Caco-2 (cell line): ENCODE data around the gene IBTK. TPM values are rescaled to one million over a fixed set of nuclear protein-coding genes. Genes with fewer than 3 reads are reported as not detected.
"Not testable (repeated sequence)": the region's sequence is repeated elsewhere in the genome, so short reads cannot be mapped to it uniquely, and the experiment has no call there.

Source experiments
- Bru-seq: library from RNA; stranded (reverse); fragments of 400-500 nt; gene quantifications from one replicate; lab custom pipeline; 2021; lab: Mats Ljungman, UMichigan
- BruChase-seq, 2 experiments: library from RNA; stranded (reverse); fragments of 400-500 nt; gene quantifications; one replicate each; lab custom pipeline; 2021; lab: Mats Ljungman, UMichigan
- BruUV-seq: library from RNA; stranded (reverse); fragments of 400-500 nt; replicated peaks from 2 replicates; lab custom pipeline; 2021; lab: Mats Ljungman, UMichigan
- CTCF ChIA-PET: fragments of 300-600 bp; sonication (Branson Sonifier 250); formaldehyde crosslinking; loops from one replicate; lab custom pipeline; 2022; ENCODE audit warnings: antibody characterized with exemption; lab: Charles Lee
- POLR2A ChIA-PET: fragments of 300-600 bp; sonication (Branson Sonifier 250); formaldehyde crosslinking; loops from one replicate; lab custom pipeline; 2022; ENCODE audit warnings: antibody characterized with exemption; lab: Charles Lee
- DNase-seq, 2 experiments: peaks; one replicate each; pipeline versions ENCODE4 v3.0.0 to v3.0.0-alpha.2; 2020 to 2022
- H3K27me3 ChIP-seq: replicated peaks from 2 replicates; pipeline ENCODE4 v1.6.0; 2011; ENCODE audit warnings: low read length; ENCODE audit not compliant: control insufficient read depth, insufficient read depth
- H3K36me3 ChIP-seq: 2 replicates; pipeline ENCODE4 v1.5.1; 2011; ENCODE audit warnings: low read length; ENCODE audit not compliant: control insufficient read depth, insufficient read depth
- H3K4me1 ChIP-seq: fragments of 250-450 bp; sonication (Bioruptor Pico); 2 replicates; pipeline ENCODE4 v1.5.1; 2020; ENCODE audit warnings: mild to moderate bottlenecking
- H3K4me3 ChIP-seq: 2 replicates; pipeline ENCODE4 v1.5.1; 2011; ENCODE audit warnings: low read depth, mild to moderate bottlenecking, control low read depth, low read length
- H3K9me3 ChIP-seq: fragments of 250-450 bp; sonication (Bioruptor Pico); 2 replicates; pipeline ENCODE4 v1.5.1; 2020; ENCODE audit warnings: mild to moderate bottlenecking, moderate library complexity
- H3K27ac Mint-ChIP-seq: one replicate; pipeline ENCODE4 v1.8.0; 2022; ENCODE audit warnings: mixed read lengths; ENCODE audit not compliant: unreplicated experiment
- H3K27me3 Mint-ChIP-seq: one replicate; pipeline ENCODE4 v1.8.0; 2022; ENCODE audit warnings: mixed read lengths; ENCODE audit not compliant: insufficient read depth, unreplicated experiment
- H3K36me3 Mint-ChIP-seq: one replicate; pipeline ENCODE4 v1.8.0; 2022; ENCODE audit warnings: mild to moderate bottlenecking, mixed read lengths; ENCODE audit not compliant: insufficient read depth, unreplicated experiment
- H3K4me1 Mint-ChIP-seq: one replicate; pipeline ENCODE4 v1.8.0; 2022; ENCODE audit warnings: low read depth, mixed read lengths; ENCODE audit not compliant: unreplicated experiment
- H3K4me3 Mint-ChIP-seq: one replicate; pipeline ENCODE4 v1.8.0; 2022; ENCODE audit warnings: mild to moderate bottlenecking, moderate library complexity, mixed read lengths; ENCODE audit not compliant: unreplicated experiment
- H3K9me3 Mint-ChIP-seq: one replicate; pipeline ENCODE4 v1.8.0; 2022; ENCODE audit warnings: mixed read lengths; ENCODE audit not compliant: unreplicated experiment
- intact Hi-C: fragments of 100-400 bp; cut with micrococcal nuclease; formaldehyde crosslinking; loops from one replicate; pipeline ENCODE4 v1.10.0; 2022; ENCODE audit not compliant: unreplicated experiment
- long read RNA-seq: library from polyadenylated mRNA; stranded (forward); transcript quantifications from one replicate; pipeline ENCODE4 v2.0.0, GENCODE V29; 2022
- total RNA-seq: library from RNA; stranded (reverse); gene quantifications from 2 replicates; pipeline ENCODE4 v1.2.3, GENCODE V29; 2022
- TF ChIP-seq, protein P1 (sequence below), 2 experiments: fragments of 200-600 bp in 1 of 2; IDR thresholded peaks; 1 replicate in 1 of 2; 2 replicates in 1 of 2; pipeline versions ENCODE4 v1.5.1 to v1.8.0; 2011 to 2022; ENCODE audit warnings: antibody characterized with exemption in 1 of 2, control low read depth in 1 of 2, inconsistent platforms in 1 of 2, low read depth in 1 of 2, low read length in 1 of 2, mild to moderate bottlenecking in 1 of 2, moderate library complexity in 1 of 2; ENCODE audit not compliant: insufficient read depth in 1 of 2, severe bottlenecking in 1 of 2, unreplicated experiment in 1 of 2

The IBTK gene
- total RNA-seq (29.4 and 30.3 TPM in 2 replicates), Bru-seq, nascent RNA (percentile 89 among the genes with signal in this experiment), BruChase-seq, experiment 1, labeled RNA remaining after a 2-hour chase (percentile 89 among the genes with signal in this experiment), BruChase-seq, experiment 2, labeled RNA remaining after a 6-hour chase (percentile 87 among the genes with signal in this experiment)
- long read RNA-seq, full-length matches to known transcripts: 12 of 26 reads
- long read RNA-seq, partial matches to known transcripts: 6 of 26 reads
- long read RNA-seq, other reads (novel, unspliced or antisense): 8 of 26 reads

- peak within 1 kb of the TSS; percentile 90 for H3K4me3 Mint-ChIP-seq
- peaks cover 20% of the 10 kb centered on the region for H3K4me1 Mint-ChIP-seq
- Histone ChIP-seq H3K4me1 (peaks cover 28% of the 10 kb centered on the region), H3K36me3 (no peaks in the 10 kb centered on the region), H3K4me3 (peak within 1 kb of the TSS; percentile 74), H3K27me3 (no peaks in the 10 kb centered on the region), H3K9me3 (no peaks in the 10 kb centered on the region)
- peak within 1 kb of the TSS; percentile 96 for H3K27ac Mint-ChIP-seq
- TF ChIP-seq, protein P1, sequence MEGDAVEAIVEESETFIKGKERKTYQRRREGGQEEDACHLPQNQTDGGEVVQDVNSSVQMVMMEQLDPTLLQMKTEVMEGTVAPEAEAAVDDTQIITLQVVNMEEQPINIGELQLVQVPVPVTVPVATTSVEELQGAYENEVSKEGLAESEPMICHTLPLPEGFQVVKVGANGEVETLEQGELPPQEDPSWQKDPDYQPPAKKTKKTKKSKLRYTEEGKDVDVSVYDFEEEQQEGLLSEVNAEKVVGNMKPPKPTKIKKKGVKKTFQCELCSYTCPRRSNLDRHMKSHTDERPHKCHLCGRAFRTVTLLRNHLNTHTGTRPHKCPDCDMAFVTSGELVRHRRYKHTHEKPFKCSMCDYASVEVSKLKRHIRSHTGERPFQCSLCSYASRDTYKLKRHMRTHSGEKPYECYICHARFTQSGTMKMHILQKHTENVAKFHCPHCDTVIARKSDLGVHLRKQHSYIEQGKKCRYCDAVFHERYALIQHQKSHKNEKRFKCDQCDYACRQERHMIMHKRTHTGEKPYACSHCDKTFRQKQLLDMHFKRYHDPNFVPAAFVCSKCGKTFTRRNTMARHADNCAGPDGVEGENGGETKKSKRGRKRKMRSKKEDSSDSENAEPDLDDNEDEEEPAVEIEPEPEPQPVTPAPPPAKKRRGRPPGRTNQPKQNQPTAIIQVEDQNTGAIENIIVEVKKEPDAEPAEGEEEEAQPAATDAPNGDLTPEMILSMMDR (IDR thresholded peaks at IDR 0.05; ENCODE audit: insufficient read depth in 1 of 2, low read depth in 1 of 2, low read length in 1 of 2, severe bottlenecking in 1 of 2, unreplicated experiment in 1 of 2): no peak
- intact Hi-C loops: loop anchor here (5.0 kb wide), 2 partner anchors 685 to 820 kb away; partner anchors contain the start of genes DOP1A and UBE3D
- BruUV-seq: no TSS peak
- peaks cover 33% of the 10 kb centered on the region for H3K36me3 Mint-ChIP-seq
- peak; percentile 95 to 97 for DNase-seq
- H3K9me3 Mint-ChIP-seq: no peaks in the 10 kb centered on the region
- H3K27me3 Mint-ChIP-seq: no peaks in the 10 kb centered on the region
- POLR2A ChIA-PET: no interaction called here
- CTCF ChIA-PET: interaction anchor here (0.6 to 1.0 kb wide), 2 partner anchors 15 to 818 kb away, joined by 4 read pairs; partner anchors contain the start of gene UBE3D
Observed at GRCh38 chr6:82247505-82248272, at the start of gene IBTK. Gene IBTK, minus strand, starts transcription at chr6:82247744. Its CDS starts 7,258 bp downstream, at chr6:82240486.

DNA sequence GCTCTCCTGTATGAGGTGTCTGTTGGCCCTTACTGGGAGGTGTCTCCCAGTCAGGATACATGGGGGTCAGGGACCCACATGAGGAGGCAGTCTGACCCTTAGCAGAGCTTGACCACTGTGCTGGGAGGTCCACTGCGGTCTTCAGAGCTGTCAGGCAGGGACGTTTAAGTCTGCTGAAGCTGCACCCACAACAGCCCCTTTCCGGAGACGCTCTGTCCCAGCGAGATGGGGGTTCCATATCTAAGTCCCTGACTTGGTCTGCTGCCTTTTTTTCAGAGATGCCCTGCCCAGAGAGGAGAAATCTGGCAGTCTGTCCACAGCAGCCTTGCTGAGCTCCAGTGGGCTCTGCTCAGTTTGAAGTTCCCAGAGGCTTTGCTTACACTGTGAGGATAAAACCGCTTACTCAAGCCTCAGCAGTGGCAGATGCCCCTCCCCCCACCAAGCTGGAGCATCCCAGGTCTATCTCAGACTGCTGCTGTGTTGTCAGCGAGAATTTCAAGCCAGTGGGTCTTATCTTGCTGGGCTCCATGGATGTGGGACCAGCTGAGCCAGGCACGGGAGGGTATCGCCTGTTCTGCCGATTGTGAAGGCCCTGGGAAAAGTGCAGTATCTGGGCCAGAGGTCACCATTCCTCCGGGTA lies 36.3 kb upstream of the IBTK start:
- intact Hi-C loops: no loop called here
- Mint-ChIP-seq H3K4me1 (no peaks in the 10 kb centered on the region), H3K36me3 (no peaks in the 10 kb centered on the region), H3K27me3 (peaks cover 12% of the 10 kb centered on the region), H3K27ac (no peak overlapping the region), H3K4me3 (no peak overlapping the region), H3K9me3 (no peaks in the 10 kb centered on the region)
- ChIA-PET POLR2A (no interaction called here), CTCF (no interaction called here)
- no peaks in the 10 kb centered on the region for H3K9me3 ChIP-seq
- H3K4me1 ChIP-seq: no peaks in the 10 kb centered on the region
- no TSS peak for BruUV-seq
- H3K4me3 ChIP-seq: no peak overlapping the region
- no peaks in the 10 kb centered on the region for H3K36me3 ChIP-seq
- H3K27me3 ChIP-seq: no peaks in the 10 kb centered on the region
- DNase-seq: no peak
- TF ChIP-seq, protein P1 (IDR thresholded peaks at IDR 0.05; ENCODE audit: insufficient read depth in 1 of 2, low read depth in 1 of 2, low read length in 1 of 2, severe bottlenecking in 1 of 2, unreplicated experiment in 1 of 2): no peak

DNA sequence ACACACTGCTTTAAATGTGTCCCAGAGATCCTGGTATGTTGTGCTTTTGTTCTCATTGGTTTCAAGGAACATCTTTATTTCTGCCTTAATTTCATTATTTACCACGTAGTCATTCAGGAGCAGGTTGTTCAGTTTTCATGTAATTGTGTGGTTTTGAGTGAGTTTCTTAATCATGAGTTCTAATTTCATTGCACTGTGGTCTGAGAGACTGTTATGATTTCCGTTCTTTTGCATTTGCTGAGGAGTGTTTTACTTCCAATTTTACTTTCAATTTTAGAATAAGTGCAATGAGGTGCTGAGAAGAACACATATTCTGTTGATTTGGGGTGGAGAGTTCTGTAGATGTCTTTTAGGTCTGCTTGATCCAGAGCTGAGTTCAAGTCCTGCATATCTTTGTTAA lies 34.0 kb upstream of the IBTK start:
- H3K9me3 Mint-ChIP-seq, intact Hi-C loops, H3K36me3 Mint-ChIP-seq, DNase-seq, POLR2A ChIA-PET, CTCF ChIA-PET, H3K27ac Mint-ChIP-seq, H3K4me3 Mint-ChIP-seq, BruUV-seq, H3K36me3 ChIP-seq, H3K4me3 ChIP-seq, H3K4me1 ChIP-seq, H3K4me1 Mint-ChIP-seq, H3K27me3 ChIP-seq, H3K9me3 ChIP-seq: not testable (repeated sequence)
- peaks cover 12% of the 10 kb centered on the region for H3K27me3 Mint-ChIP-seq
